ENCODE measurements around the gene SMPDL3A. TPM values are rescaled to one million over a fixed set of nuclear protein-coding genes. Genes with fewer than 3 reads are reported as not detected.

The SMPDL3A gene
- total RNA-seq, 1 donor from 2014 or later = 3.5 TPM

- DNase-seq (ENCODE audit: low read depth) = no peak
- H3K4me3 ChIP-seq (ENCODE audit: low read depth, low read length) = no peak overlapping the region
- no peak for TF ChIP-seq CTCF (conservative IDR thresholded peaks at IDR 0.05; ENCODE audit: low read depth, low read length)
Observed at GRCh38 chr6:122749451-122750050, 39.5 kb upstream of the SMPDL3A start.

GRCh38 chr6:122751326-122751725, 37.7 kb upstream of the SMPDL3A start:
- no peak for TF ChIP-seq CTCF (conservative IDR thresholded peaks at IDR 0.05; ENCODE audit: low read depth, low read length)
- no peak overlapping the region for H3K4me3 ChIP-seq (ENCODE audit: low read depth, low read length)
- DNase-seq (ENCODE audit: low read depth) = no peak

GRCh38 chr6:122752459-122752858, 36.6 kb upstream of the SMPDL3A start:
- TF ChIP-seq CTCF (conservative IDR thresholded peaks at IDR 0.05; ENCODE audit: low read depth, low read length) = no peak
- no peak overlapping the region for H3K4me3 ChIP-seq (ENCODE audit: low read depth, low read length)
- no peak for DNase-seq (ENCODE audit: low read depth)

- DNase-seq (ENCODE audit: low read depth) = no peak
- H3K4me3 ChIP-seq (ENCODE audit: low read depth, low read length) = no peak overlapping the region
- no peak for TF ChIP-seq CTCF (conservative IDR thresholded peaks at IDR 0.05; ENCODE audit: low read depth, low read length)
Observed at GRCh38 chr6:122753000-122753687, 35.9 kb upstream of the SMPDL3A start.

GRCh38 chr6:122753688-122754056, 35.4 kb upstream of the SMPDL3A start:
- H3K4me3 ChIP-seq (ENCODE audit: low read depth, low read length) = no peak overlapping the region
- no peak for TF ChIP-seq CTCF (conservative IDR thresholded peaks at IDR 0.05; ENCODE audit: low read depth, low read length)
- no peak for DNase-seq (ENCODE audit: low read depth)

- no peak overlapping the region for H3K4me3 ChIP-seq (ENCODE audit: low read depth, low read length)
- TF ChIP-seq CTCF (conservative IDR thresholded peaks at IDR 0.05; ENCODE audit: low read depth, low read length) = no peak
- DNase-seq (ENCODE audit: low read depth) = no peak
Observed at GRCh38 chr6:122754191-122754731, 34.8 kb upstream of the SMPDL3A start.
